RWPE2 (cell line): ENCODE data around the gene NDUFV1.

Experiments used
- ATAC-seq: fragments of 200-7000 bp; cut with Tn5 transposase; 3 replicates; pipeline ENCODE4 v1.9.1; 2021; ENCODE audit warnings: low read depth
- DNase-seq: peaks from one replicate; pipeline ENCODE4 v3.0.0-alpha.2; 2020; ENCODE audit warnings: low spot score
- H3K27ac ChIP-seq: fragments of 450-650 bp; 2 replicates; pipeline ENCODE4 v1.5.1; 2017; ENCODE audit warnings: mild to moderate bottlenecking; ENCODE audit not compliant: poor library complexity, severe bottlenecking
- H3K27me3 ChIP-seq: fragments of 250-450 bp; sonication (Bioruptor Pico); 2 replicates; pipeline ENCODE4 v1.5.1; 2021; ENCODE audit warnings: mild to moderate bottlenecking, moderate library complexity; ENCODE audit not compliant: insufficient read depth, poor library complexity, severe bottlenecking
- H3K36me3 ChIP-seq: fragments of 250-450 bp; sonication (Bioruptor Pico); 2 replicates; pipeline ENCODE4 v1.5.1; 2020; ENCODE audit warnings: low read depth, mild to moderate bottlenecking, moderate library complexity
- H3K4me1 ChIP-seq: fragments of 250-450 bp; sonication (Bioruptor Pico); 2 replicates; pipeline ENCODE4 v1.5.1; 2021; ENCODE audit warnings: mild to moderate bottlenecking, moderate library complexity; ENCODE audit not compliant: insufficient read depth, poor library complexity, severe bottlenecking
- H3K4me3 ChIP-seq: fragments of 250-450 bp; sonication (Bioruptor Pico); 2 replicates; pipeline ENCODE4 v1.5.1; 2021; ENCODE audit warnings: mild to moderate bottlenecking, moderate library complexity; ENCODE audit not compliant: severe bottlenecking
- H3K9me3 ChIP-seq: fragments of 250-450 bp; sonication (Bioruptor Pico); 2 replicates; pipeline ENCODE4 v1.5.1; 2021; ENCODE audit warnings: mild to moderate bottlenecking, moderate library complexity; ENCODE audit not compliant: severe bottlenecking
- CTCF ChIP-seq: fragments of 450-650 bp; IDR thresholded peaks from one replicate; pipeline ENCODE4 v1.5.1; 2017; ENCODE audit warnings: mild to moderate bottlenecking, moderate library complexity; ENCODE audit not compliant: poor library complexity, severe bottlenecking

Gene NDUFV1

DNA sequence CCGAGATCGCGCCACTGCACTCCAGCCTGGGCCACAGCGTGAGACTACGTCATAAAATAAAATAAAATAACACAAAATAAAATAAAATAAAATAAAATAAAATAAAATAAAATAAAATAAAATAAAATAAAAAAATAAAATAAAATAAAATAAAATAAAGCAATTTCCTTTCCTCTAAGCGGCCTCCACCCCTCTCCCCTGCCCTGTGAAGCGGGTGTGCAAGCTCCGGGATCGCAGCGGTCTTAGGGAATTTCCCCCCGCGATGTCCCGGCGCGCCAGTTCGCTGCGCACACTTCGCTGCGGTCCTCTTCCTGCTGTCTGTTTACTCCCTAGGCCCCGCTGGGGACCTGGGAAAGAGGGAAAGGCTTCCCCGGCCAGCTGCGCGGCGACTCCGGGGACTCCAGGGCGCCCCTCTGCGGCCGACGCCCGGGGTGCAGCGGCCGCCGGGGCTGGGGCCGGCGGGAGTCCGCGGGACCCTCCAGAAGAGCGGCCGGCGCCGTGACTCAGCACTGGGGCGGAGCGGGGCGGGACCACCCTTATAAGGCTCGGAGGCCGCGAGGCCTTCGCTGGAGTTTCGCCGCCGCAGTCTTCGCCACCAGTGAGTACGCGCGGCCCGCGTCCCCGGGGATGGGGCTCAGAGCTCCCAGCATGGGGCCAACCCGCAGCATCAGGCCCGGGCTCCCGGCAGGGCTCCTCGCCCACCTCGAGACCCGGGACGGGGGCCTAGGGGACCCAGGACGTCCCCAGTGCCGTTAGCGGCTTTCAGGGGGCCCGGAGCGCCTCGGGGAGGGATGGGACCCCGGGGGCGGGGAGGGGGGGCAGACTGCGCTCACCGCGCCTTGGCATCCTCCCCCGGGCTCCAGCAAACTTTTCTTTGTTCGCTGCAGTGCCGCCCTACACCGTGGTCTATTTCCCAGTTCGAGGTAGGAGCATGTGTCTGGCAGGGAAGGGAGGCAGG lies 23.2 kb upstream of the NDUFV1 start, which contains the start of gene GSTP1:
GSTP1 (plus strand) TSS at position 566 of the 958 bp plus-strand sequence; CDS start at position 598, 32 bp downstream.
- DNase-seq (no peak), ATAC-seq (peak; percentile 78)
- Histone ChIP-seq H3K4me1 (peaks cover 26% of the 10 kb centered on the region), H3K36me3 (peaks cover 36% of the 10 kb centered on the region), H3K27me3 (no peaks in the 10 kb centered on the region), H3K9me3 (no peaks in the 10 kb centered on the region), H3K27ac (peak within 1 kb of the TSS; percentile 92), H3K4me3 (peak within 1 kb of the TSS; percentile 77)
- peak; percentile 78 for TF ChIP-seq CTCF

GRCh38 chr11:67584205-67584880 lies 22.4 kb upstream of the NDUFV1 start:
- no peaks in the 10 kb centered on the region for H3K9me3 ChIP-seq
- H3K4me1 ChIP-seq: peaks cover 26% of the 10 kb centered on the region
- peak overlapping the region; percentile 77 for H3K4me3 ChIP-seq
- H3K27ac ChIP-seq: peak overlapping the region; percentile 92
- ATAC-seq: peak; percentile 77
- peaks cover 36% of the 10 kb centered on the region for H3K36me3 ChIP-seq
- TF ChIP-seq CTCF: no peak
- peak; percentile 88 for DNase-seq
- H3K27me3 ChIP-seq: no peaks in the 10 kb centered on the region

DNA sequence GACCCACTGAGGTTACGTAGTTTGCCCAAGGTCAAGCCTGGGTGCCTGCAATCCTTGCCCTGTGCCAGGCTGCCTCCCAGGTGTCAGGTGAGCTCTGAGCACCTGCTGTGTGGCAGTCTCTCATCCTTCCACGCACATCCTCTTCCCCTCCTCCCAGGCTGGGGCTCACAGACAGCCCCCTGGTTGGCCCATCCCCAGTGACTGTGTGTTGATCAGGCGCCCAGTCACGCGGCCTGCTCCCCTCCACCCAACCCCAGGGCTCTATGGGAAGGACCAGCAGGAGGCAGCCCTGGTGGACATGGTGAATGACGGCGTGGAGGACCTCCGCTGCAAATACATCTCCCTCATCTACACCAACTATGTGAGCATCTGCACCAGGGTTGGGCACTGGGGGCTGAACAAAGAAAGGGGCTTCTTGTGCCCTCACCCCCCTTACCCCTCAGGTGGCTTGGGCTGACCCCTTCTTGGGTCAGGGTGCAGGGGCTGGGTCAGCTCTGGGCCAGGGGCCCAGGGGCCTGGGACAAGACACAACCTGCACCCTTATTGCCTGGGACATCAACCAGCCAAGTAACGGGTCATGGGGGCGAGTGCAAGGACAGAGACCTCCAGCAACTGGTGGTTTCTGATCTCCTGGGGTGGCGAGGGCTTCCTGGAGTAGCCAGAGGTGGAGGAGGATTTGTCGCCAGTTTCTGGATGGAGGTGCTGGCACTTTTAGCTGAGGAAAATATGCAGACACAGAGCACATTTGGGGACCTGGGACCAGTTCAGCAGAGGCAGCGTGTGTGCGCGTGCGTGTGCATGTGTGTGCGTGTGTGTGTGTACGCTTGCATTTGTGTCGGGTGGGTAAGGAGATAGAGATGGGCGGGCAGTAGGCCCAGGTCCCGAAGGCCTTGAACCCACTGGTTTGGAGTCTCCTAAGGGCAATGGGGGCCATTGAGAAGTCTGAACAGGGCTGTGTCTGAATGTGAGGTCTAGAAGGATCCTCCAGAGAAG lies 21.6 kb upstream of the NDUFV1 start:
- peaks cover 36% of the 10 kb centered on the region for H3K36me3 ChIP-seq
- no peak for DNase-seq
- no peak for TF ChIP-seq CTCF
- H3K4me3 ChIP-seq: peak overlapping the region; percentile 77
- peaks cover 26% of the 10 kb centered on the region for H3K4me1 ChIP-seq
- H3K27ac ChIP-seq: peak overlapping the region; percentile 92
- H3K27me3 ChIP-seq: no peaks in the 10 kb centered on the region
- no peaks in the 10 kb centered on the region for H3K9me3 ChIP-seq
- no peak; the same call in 1 of the 3 replicates for ATAC-seq

DNA sequence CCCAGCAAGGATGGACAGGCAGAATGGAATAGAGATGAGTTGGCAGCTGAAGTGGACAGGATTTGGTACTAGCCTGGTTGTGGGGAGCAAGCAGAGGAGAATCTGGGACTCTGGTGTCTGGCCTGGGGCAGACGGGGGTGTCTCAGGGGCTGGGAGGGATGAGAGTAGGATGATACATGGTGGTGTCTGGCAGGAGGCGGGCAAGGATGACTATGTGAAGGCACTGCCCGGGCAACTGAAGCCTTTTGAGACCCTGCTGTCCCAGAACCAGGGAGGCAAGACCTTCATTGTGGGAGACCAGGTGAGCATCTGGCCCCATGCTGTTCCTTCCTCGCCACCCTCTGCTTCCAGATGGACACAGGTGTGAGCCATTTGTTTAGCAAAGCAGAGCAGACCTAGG lies 20.8 kb upstream of the NDUFV1 start:
- Histone ChIP-seq H3K36me3 (peaks cover 36% of the 10 kb centered on the region), H3K27me3 (no peaks in the 10 kb centered on the region), H3K4me1 (peaks cover 26% of the 10 kb centered on the region), H3K27ac (peak overlapping the region; percentile 92), H3K9me3 (no peaks in the 10 kb centered on the region), H3K4me3 (no peak overlapping the region)
- no peak for DNase-seq
- no peak for ATAC-seq
- no peak for TF ChIP-seq CTCF
